ENCODE results near the gene LIPC.

DNA sequence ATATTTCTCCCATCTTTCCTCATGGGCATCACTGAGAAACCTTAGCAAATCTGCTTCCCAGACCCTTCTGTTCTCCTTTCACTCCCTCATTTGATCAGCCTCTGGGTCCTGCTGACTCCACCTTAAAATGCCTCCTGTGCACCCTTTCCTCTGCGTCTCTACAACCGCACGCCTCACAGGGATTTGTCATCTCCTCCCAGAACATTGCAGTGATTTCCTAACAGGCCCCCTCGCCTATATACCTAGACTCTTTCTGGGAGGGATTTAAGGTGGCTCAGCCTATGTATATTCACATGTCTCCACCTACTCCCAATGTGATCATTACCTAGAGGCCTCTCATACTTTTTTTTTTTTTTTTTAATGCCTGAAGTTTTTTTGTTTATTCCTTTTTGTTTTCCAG is 69.2 kb downstream of the LIPC start:
- TF ChIP-seq, protein P1, sequence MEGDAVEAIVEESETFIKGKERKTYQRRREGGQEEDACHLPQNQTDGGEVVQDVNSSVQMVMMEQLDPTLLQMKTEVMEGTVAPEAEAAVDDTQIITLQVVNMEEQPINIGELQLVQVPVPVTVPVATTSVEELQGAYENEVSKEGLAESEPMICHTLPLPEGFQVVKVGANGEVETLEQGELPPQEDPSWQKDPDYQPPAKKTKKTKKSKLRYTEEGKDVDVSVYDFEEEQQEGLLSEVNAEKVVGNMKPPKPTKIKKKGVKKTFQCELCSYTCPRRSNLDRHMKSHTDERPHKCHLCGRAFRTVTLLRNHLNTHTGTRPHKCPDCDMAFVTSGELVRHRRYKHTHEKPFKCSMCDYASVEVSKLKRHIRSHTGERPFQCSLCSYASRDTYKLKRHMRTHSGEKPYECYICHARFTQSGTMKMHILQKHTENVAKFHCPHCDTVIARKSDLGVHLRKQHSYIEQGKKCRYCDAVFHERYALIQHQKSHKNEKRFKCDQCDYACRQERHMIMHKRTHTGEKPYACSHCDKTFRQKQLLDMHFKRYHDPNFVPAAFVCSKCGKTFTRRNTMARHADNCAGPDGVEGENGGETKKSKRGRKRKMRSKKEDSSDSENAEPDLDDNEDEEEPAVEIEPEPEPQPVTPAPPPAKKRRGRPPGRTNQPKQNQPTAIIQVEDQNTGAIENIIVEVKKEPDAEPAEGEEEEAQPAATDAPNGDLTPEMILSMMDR (IDR thresholded peaks at IDR 0.05) = no peak
- TF ChIP-seq POLR2A (IDR thresholded peaks at IDR 0.05) (no peak), POLR2AphosphoS5 (IDR thresholded peaks at IDR 0.05) (no peak)
